ENCODE measurements around the gene SAP30BP.

- TF ChIP-seq NFIC (IDR thresholded peaks at IDR 0.05; ENCODE audit: low read depth, low read length) (no peak), E4F1 (IDR thresholded peaks at IDR 0.05; ENCODE audit: borderline replicate concordance, partially characterized antibody) (no peak), YY1 (IDR thresholded peaks at IDR 0.05; ENCODE audit: low read depth, low read length) (no peak)
Measured at GRCh38 chr17:75697651-75698291, 30.6 kb downstream of the SAP30BP start.
